Heart left ventricle (tissue), 13 donors: ENCODE results near the gene SULT1C4.
"Not testable (repeated sequence)": the region's sequence is repeated elsewhere in the genome, so short reads cannot be mapped to it uniquely, and the experiment has no call there.

Source experiments
- POLR2A ChIP-seq, 2 donors: fragments of 450-650 bp; IDR thresholded peaks; one replicate each; pipeline ENCODE4 v1.6.1; 2017; ENCODE audit warnings: antibody characterized with exemption in 2 of 2, mild to moderate bottlenecking in 2 of 2, moderate library complexity in 2 of 2
- TF ChIP-seq, protein P1 (sequence below), 12 donors: fragments of 200-600 bp; sonication (generic) in 4 of 12; IDR thresholded peaks; one replicate each; pipeline versions ENCODE4 v1.5.0 to v1.8.0; 2018 to 2022; ENCODE audit warnings: antibody characterized with exemption in 12 of 12, mild to moderate bottlenecking in 5 of 12
- donor health status: ischemic (EF 13 %, LVEDD 7.1; RV severe dilation, severe dysfunction).
- donor health status: DM: no; HTN: yes; CAD: no.
- donor health status: DM: no; HTN: no; CAD: no.
- donor health status: ischemic (EF 25% LVEDD 6.9; RV normal size, moderate dysfunction).
- donor health status: ischemic (EF 25% LVEDD 5.7; RV mildly dilated, moderate dysfunction).
- donor health status: ischemic (EF 35%, LVEDD 5.7; RV mildly dilated, moderate dysfunction).
- donor health status: nonischemic (EF 11% LVEDD 7.7; RV severe dilation, severe dysfunction).
- donor health status: DM: yes; HTN: yes; CAD: no.
- donor health status: PGD.
- donor health status: ischemic (EF 29% LVEDD 5.4; RV normal size, mild dysfunction).
- donor health status: nonischemic (EF 23%, LVEDD 6.1; RV moderate dilation, normal function).

DNA sequence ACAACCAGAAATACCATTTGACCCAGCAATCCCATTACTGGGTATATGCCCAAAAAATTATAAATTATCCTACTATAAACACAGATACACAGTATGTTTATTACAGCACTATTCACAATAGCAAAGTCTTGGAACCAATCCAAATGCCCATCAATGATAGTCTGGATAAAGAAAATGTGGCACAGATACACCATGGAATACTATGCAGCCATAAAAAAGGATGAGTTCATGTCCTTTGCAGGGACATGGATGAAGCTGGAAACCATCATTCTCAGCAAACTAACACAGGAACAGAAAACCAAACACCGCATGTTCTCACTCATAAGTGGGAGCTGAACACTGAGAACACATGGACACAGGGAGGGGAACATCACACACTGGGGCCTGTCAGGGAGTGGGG is 57.8 kb downstream of the SULT1C4 start:
- TF ChIP-seq, protein P1, sequence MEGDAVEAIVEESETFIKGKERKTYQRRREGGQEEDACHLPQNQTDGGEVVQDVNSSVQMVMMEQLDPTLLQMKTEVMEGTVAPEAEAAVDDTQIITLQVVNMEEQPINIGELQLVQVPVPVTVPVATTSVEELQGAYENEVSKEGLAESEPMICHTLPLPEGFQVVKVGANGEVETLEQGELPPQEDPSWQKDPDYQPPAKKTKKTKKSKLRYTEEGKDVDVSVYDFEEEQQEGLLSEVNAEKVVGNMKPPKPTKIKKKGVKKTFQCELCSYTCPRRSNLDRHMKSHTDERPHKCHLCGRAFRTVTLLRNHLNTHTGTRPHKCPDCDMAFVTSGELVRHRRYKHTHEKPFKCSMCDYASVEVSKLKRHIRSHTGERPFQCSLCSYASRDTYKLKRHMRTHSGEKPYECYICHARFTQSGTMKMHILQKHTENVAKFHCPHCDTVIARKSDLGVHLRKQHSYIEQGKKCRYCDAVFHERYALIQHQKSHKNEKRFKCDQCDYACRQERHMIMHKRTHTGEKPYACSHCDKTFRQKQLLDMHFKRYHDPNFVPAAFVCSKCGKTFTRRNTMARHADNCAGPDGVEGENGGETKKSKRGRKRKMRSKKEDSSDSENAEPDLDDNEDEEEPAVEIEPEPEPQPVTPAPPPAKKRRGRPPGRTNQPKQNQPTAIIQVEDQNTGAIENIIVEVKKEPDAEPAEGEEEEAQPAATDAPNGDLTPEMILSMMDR (IDR thresholded peaks at IDR 0.05) = not testable (repeated sequence)
- TF ChIP-seq POLR2A (IDR thresholded peaks at IDR 0.05) = not testable (repeated sequence)
